ENCODE results near the gene DNAH5. TPM values are rescaled to one million over a fixed set of nuclear protein-coding genes. Genes with fewer than 3 reads are reported as not detected.

DNAH5 gene
- total and polyA plus RNA-seq, 8 donors = 0.61 to 9.8 (median 2.7) TPM

- Histone ChIP-seq H3K27me3 (no peaks in the 10 kb centered on the region), H3K36me3 (no peaks in the 10 kb centered on the region), H3K27ac (no peak overlapping the region), H3K9me3 (no peaks in the 10 kb centered on the region), H3K4me3 (no peak overlapping the region), H3K4me1 (no peaks in the 10 kb centered on the region)
- no peak for TF ChIP-seq CTCF (IDR thresholded peaks at IDR 0.05)
- ATAC-seq (no peak), DNase-seq (no peak)
- intact Hi-C loops (cut with DNase I) = no loop called here
These were observed 245.6 kb downstream of the DNAH5 start for GRCh38 chr5:13698885-13699284.

GRCh38 chr5:13695076-13695712 lies 249.3 kb downstream of the DNAH5 start:
- no peak overlapping the region for H3K27ac ChIP-seq
- H3K36me3 ChIP-seq = no peaks in the 10 kb centered on the region
- intact Hi-C loops (cut with DNase I) = no loop called here
- DNase-seq (no peak), ATAC-seq (no peak)
- no peak overlapping the region for H3K4me3 ChIP-seq
- H3K9me3 ChIP-seq = no peaks in the 10 kb centered on the region
- H3K27me3 ChIP-seq = no peaks in the 10 kb centered on the region
- no peaks in the 10 kb centered on the region for H3K4me1 ChIP-seq
- TF ChIP-seq CTCF (IDR thresholded peaks at IDR 0.05) = no peak

- peaks cover 0 to 20% of the 10 kb centered on the region in 2 donors for H3K9me3 ChIP-seq
- H3K4me1 ChIP-seq = no peaks in the 10 kb centered on the region
- no peaks in the 10 kb centered on the region for H3K36me3 ChIP-seq
- H3K27me3 ChIP-seq = no peaks in the 10 kb centered on the region
- no peak overlapping the region for H3K27ac ChIP-seq
- intact Hi-C loops (cut with DNase I) = no loop called here
- H3K4me3 ChIP-seq = no peak overlapping the region
- no peak for ATAC-seq
- DNase-seq = no peak
- TF ChIP-seq CTCF (IDR thresholded peaks at IDR 0.05) = no peak
These were observed 252.3 kb downstream of the DNAH5 start for GRCh38 chr5:13692172-13692571.

GRCh38 chr5:13676531-13676930 lies 268.0 kb downstream of the DNAH5 start:
- no peak for TF ChIP-seq CTCF (IDR thresholded peaks at IDR 0.05)
- Histone ChIP-seq H3K27me3 (no peaks in the 10 kb centered on the region), H3K27ac (no peak overlapping the region), H3K4me1 (no peaks in the 10 kb centered on the region), H3K9me3 (peaks cover 0 to 5% of the 10 kb centered on the region in 2 donors), H3K36me3 (no peaks in the 10 kb centered on the region), H3K4me3 (no peak overlapping the region)
- DNase-seq (no peak), ATAC-seq (no peak)
- intact Hi-C loops (cut with DNase I) = no loop called here

- ATAC-seq = no peak
- no peak for TF ChIP-seq CTCF (IDR thresholded peaks at IDR 0.05)
- intact Hi-C loops (cut with DNase I) = no loop called here
- Histone ChIP-seq H3K9me3 (peaks cover 0 to 10% of the 10 kb centered on the region in 2 donors), H3K27me3 (no peaks in the 10 kb centered on the region), H3K4me1 (no peaks in the 10 kb centered on the region), H3K27ac (no peak overlapping the region), H3K4me3 (no peak overlapping the region), H3K36me3 (no peaks in the 10 kb centered on the region)
- no peak for DNase-seq
These were observed 270.1 kb downstream of the DNAH5 start for GRCh38 chr5:13674391-13674790.

Measured in left lung (tissue), 10 donors.